ENCODE results near the gene CUEDC2.
A peak's percentile ranks its signal among the peaks of the same experiment; 100 is the strongest.

Gene CUEDC2

DNA sequence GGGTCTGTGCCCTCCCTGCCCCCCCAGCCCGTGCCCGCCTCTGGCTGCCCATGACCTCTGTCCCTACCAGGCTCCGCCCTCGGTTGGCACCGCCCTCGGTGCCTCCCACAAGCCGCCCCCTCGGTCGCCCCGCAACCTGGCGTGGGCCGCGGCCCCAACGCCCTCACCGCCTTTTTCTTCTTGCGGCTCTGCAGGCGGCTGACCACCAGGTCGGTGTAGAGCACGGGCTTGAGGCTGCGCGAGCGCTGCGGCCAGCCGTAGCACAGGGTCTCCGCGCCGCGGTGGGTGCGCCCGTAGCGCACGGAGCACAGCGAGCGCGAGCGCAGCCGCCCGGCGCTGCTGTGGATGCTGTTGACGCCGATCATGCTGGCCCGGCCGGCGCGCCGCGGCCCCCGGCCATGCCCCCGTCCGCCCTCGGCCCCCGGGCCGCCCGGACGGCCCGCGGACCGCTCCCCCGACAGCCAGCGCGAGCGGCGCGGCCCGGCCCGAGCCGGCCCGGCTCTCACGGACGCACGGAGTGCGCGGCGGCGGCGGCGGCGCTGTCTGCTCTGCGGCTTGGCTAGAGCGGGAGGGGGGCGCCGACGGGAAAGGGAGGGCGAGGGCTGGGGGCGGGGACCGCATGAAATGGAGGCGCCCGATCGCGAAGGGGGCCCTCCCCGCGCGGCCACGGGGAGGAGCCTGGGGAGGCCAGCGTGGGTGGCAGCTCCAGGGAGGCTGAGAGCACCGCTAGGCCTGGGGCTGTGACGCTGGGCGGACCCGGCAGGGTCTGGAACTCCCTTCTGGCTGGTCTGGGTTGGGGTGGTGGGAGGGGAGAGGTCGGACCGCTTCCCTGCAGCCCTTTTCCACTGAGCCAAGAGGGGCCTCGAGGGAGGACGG, 23.4 kb downstream of the CUEDC2 start:
- peak overlapping the region; percentile 77 to 90 (median 89) for H3K4me3 Mint-ChIP-seq
- H3K9me3 Mint-ChIP-seq = no peaks in the 10 kb centered on the region
- H3K27ac Mint-ChIP-seq = peak overlapping the region; percentile 88 to 91 (median 88)
- H3K36me3 Mint-ChIP-seq (ENCODE audit: low read depth) = no peaks in the 10 kb centered on the region
- peaks cover 45% of the 10 kb centered on the region for H3K27me3 Mint-ChIP-seq (ENCODE audit: low read depth)
- peaks cover 31% of the 10 kb centered on the region for H3K4me1 Mint-ChIP-seq
- TF ChIP-seq, protein P1, sequence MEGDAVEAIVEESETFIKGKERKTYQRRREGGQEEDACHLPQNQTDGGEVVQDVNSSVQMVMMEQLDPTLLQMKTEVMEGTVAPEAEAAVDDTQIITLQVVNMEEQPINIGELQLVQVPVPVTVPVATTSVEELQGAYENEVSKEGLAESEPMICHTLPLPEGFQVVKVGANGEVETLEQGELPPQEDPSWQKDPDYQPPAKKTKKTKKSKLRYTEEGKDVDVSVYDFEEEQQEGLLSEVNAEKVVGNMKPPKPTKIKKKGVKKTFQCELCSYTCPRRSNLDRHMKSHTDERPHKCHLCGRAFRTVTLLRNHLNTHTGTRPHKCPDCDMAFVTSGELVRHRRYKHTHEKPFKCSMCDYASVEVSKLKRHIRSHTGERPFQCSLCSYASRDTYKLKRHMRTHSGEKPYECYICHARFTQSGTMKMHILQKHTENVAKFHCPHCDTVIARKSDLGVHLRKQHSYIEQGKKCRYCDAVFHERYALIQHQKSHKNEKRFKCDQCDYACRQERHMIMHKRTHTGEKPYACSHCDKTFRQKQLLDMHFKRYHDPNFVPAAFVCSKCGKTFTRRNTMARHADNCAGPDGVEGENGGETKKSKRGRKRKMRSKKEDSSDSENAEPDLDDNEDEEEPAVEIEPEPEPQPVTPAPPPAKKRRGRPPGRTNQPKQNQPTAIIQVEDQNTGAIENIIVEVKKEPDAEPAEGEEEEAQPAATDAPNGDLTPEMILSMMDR (IDR thresholded peaks at IDR 0.05; ENCODE audit: unreplicated experiment in 3 of 3) = no peak

DNA sequence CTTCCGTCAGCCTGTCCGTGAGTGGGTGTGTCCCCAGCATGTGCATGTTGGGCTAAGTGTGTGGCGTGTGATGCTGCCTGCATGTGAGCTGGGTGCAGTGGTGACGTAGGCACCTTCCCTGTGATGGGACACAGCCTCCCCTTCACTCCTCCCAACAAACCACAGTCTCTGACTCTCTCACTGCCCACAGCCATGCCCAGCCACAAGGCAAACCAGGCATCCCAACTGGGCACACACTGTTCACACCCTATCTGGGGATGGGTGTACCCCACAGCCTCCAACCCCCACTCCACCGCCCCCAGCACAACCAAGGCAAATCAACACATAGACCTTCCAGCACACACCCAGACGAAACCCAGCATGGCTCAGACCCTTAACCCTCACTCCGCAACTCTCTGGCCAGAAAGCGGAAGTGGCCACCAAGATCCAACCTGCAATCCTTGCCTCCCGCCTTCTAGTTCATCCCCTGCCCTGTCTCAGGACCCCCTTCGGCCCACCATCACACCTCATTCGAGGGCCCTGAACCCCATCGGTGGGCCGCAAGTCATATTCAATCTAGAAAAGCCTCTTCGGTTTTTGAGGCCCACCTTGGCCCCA, 24.1 kb downstream of the CUEDC2 start:
- TF ChIP-seq, protein P1 (IDR thresholded peaks at IDR 0.05; ENCODE audit: unreplicated experiment in 3 of 3) = no peak
- no peaks in the 10 kb centered on the region for H3K36me3 Mint-ChIP-seq (ENCODE audit: low read depth)
- H3K4me1 Mint-ChIP-seq = peaks cover 31% of the 10 kb centered on the region
- H3K27me3 Mint-ChIP-seq (ENCODE audit: low read depth) = peaks cover 42% of the 10 kb centered on the region
- H3K9me3 Mint-ChIP-seq = no peaks in the 10 kb centered on the region
- peak overlapping the region; percentile 76 to 89 (median 79) for H3K4me3 Mint-ChIP-seq
- peak overlapping the region in 2 of 3 experiments; percentile 27 to 69 for H3K27ac Mint-ChIP-seq

DNA sequence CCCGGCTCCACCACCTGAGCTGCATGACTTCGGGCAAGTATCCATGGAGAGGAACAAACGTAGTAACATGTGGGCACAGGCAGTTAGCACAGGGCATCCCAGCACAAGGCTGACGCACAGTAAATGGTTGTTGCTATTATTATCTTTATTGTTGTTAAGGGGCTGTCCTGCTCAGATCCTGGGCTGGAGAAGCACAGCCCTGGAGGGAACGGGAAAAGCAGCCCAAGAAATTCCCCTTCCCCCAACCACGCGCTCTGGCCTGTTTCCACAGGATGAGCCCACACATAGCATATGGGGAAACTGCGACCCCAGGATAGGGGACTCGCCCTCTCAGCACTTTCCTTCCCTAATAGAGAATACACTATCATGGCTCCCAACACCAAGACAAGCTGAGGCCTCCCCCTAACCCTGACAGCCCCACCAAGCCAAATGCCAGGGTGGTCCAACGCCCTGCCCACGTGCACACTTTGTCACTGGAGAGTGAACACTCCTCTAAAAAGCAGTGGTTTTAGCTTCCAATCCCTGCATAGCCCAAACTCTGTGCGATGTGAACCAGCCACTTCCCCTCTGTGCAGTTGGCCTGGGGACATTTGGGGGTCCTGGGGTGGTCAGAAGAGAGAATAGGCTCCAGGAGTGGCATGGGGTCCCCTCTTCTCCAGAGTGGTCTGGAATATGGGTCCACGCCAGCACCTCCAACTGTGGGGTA, 24.8 kb downstream of the CUEDC2 start:
- TF ChIP-seq, protein P1 (IDR thresholded peaks at IDR 0.05; ENCODE audit: unreplicated experiment in 3 of 3) = no peak
- Mint-ChIP-seq H3K4me3 (peak overlapping the region; percentile 76 to 89 (median 79)), H3K9me3 (no peaks in the 10 kb centered on the region)

DNA sequence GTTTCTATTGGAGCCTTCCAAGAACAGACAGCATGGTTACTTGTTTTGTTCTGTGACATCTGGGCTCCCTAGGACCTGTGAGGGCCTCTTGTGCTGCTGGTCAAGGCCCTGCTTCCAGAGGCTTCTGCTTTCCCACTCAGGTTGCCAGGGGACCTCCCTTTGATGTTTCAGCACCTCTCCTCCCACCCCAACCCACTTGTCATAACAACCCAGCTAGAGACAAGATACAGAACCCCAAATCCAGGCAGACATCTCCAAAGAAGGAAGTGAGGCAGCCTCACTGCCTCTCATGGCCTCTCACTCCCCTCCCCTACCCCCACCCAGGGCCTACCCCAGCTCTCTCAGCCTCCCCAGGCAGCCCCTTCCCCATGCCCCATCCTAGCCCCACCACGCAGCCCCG, 25.6 kb downstream of the CUEDC2 start:
- Mint-ChIP-seq H3K9me3 (no peaks in the 10 kb centered on the region), H3K4me3 (peak overlapping the region; percentile 59 to 89 (median 79)), H3K36me3 (ENCODE audit: low read depth) (no peaks in the 10 kb centered on the region), H3K27ac (no peak overlapping the region), H3K27me3 (ENCODE audit: low read depth) (peaks cover 40% of the 10 kb centered on the region), H3K4me1 (peaks cover 31% of the 10 kb centered on the region)
- TF ChIP-seq, protein P1 (IDR thresholded peaks at IDR 0.05; ENCODE audit: unreplicated experiment in 3 of 3) = no peak

More for the DNA sequence above, 24.8 kb downstream of the CUEDC2 start:
- Mint-ChIP-seq H3K4me1 (peaks cover 31% of the 10 kb centered on the region), H3K27me3 (ENCODE audit: low read depth) (peaks cover 40% of the 10 kb centered on the region), H3K27ac (peak overlapping the region in 2 of 3 experiments; percentile 57 to 69), H3K36me3 (ENCODE audit: low read depth) (no peaks in the 10 kb centered on the region)

DNA sequence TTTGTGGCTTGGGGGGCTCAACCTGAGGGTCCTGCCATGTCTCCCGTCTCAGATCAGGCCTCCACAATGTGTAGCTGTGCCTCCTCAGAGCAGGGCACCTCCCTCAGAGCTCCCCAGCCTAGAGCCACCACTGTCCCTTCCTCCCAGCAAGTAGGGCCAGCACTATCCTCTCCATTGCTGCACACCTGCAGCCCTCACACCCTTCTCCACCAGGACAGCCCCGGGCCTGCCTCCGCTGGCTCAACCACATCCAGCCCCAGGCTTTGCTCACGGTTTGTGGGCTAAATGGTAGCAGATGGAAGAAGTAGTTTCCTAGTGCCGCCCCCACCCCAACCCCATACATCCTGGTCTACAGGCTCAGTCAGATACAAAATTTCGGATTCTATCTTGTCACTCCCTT, 26.7 kb downstream of the CUEDC2 start:
- no peak overlapping the region for H3K27ac Mint-ChIP-seq
- no peaks in the 10 kb centered on the region for H3K9me3 Mint-ChIP-seq
- H3K27me3 Mint-ChIP-seq (ENCODE audit: low read depth) = peaks cover 30% of the 10 kb centered on the region
- peak overlapping the region in 1 of 3 experiments; percentile 49 for H3K4me3 Mint-ChIP-seq
- H3K4me1 Mint-ChIP-seq = peaks cover 23% of the 10 kb centered on the region
- TF ChIP-seq, protein P1 (IDR thresholded peaks at IDR 0.05; ENCODE audit: unreplicated experiment in 3 of 3) = no peak
- H3K36me3 Mint-ChIP-seq (ENCODE audit: low read depth) = no peaks in the 10 kb centered on the region

Measured in nephron (organoid).